ENCODE measurements around the gene LRFN2.

Gene LRFN2

GRCh38 chr6:40398810-40399477, 188.2 kb downstream of the LRFN2 start:
- no peak for DNase-seq (ENCODE audit: low read depth)

- no peak for DNase-seq (ENCODE audit: low read depth)
Observed at GRCh38 chr6:40398034-40398691, 189.0 kb downstream of the LRFN2 start.

GRCh38 chr6:40397287-40398033, 189.7 kb downstream of the LRFN2 start:
- no peak for DNase-seq (ENCODE audit: low read depth)

DNA sequence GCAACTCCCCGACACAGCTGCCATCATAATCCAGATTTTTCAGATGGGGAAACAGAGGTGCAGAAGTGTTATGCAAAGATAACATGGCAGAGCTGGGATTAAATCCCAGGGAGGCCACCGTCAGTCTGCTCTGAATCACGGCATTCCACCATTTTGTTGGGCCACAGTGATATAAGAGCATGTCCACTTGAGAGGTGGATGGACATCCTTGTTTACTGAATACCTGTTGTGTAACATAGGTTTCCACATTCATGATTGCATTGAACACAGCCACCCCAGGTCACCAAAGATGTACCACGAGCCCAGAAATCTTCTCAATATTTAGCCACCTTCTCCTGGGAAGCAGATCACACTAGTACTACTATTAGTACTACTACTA, 191.5 kb downstream of the LRFN2 start:
- no peak for DNase-seq (ENCODE audit: low read depth)

GRCh38 chr6:40395066-40395697, 192.0 kb downstream of the LRFN2 start:
- DNase-seq (ENCODE audit: low read depth): no peak

DNA sequence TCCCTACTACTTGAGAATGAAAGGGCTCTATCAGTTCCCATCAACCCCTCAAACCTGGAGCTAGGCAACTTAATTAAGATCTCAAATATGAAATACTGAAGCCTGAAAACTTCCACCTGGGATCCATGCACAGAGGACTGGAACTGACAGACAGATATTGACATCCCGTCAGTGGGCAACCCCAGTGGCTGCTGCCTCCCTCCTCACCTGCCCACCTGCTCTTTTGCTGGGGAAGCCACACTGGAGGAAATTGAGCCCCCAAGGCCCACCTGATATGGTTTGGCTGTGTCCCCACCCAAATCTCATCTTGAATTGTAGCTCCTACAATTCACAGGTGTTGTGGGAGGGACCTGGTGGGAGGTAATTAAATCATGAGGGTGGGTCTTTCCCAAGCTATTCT, 192.8 kb downstream of the LRFN2 start:
- no peak for DNase-seq (ENCODE audit: low read depth)

GRCh38 chr6:40393641-40394040, 193.5 kb downstream of the LRFN2 start:
- no peak for DNase-seq (ENCODE audit: low read depth)

- no peak for DNase-seq (ENCODE audit: low read depth)
Observed at GRCh38 chr6:40392589-40392988, 194.6 kb downstream of the LRFN2 start.

- DNase-seq (ENCODE audit: low read depth): no peak
Observed at GRCh38 chr6:40391851-40392517, 195.2 kb downstream of the LRFN2 start.

DNA sequence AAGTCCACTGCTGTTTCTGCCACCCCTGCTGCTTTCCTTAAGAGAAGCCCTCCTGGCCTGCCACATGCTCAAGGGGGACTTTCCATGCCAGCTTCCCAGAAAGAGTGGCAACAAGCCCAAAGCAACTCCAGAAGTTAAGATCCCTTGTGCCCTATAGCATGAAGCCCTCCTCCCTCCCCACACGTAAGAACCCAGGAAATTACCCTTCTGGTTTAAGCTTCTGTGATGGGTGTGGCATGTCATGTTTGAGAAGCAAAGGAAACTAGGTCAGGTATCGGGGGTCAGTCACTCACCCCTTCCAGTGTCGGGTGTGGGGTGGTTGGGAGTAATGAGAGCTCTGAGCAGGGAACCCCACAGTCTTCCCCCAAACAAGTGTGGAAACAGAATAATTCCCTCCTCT, 196.1 kb downstream of the LRFN2 start:
- DNase-seq (ENCODE audit: low read depth): no peak

DNA sequence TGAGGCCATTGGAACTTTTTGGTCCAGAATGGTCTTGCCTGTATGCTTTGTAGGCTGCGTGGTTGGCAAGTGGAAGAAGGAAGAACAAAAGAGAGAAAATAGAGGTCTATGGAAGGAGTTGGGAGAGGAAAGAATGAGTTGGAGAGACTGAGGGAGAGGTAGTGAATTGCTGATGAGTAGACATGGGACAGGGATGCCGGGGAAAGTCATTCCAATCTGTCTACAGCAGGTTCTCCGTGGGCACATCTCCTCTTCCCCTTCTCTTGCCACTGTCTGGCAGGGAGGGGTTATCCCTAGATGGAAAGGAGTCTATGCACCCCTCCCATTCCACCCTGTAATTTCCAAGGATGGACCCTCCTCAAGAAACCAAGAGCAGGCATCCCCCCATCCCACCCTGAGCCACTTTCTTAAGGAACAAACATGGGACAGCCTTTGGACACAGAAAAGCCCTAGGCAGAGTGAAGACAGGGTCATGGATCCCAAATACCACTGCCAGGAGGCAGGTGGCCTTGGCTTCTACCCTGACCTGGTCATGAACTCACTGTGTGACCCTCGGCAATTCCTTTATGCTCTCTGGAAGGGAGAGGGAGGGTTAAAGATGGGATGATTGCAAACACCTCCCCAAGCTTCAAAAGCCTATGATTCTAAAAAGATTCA, 196.9 kb downstream of the LRFN2 start:
- DNase-seq (ENCODE audit: low read depth): no peak

GRCh38 chr6:40389254-40389653, 197.9 kb downstream of the LRFN2 start:
- DNase-seq (ENCODE audit: low read depth): no peak

- DNase-seq (ENCODE audit: low read depth): no peak
Observed at GRCh38 chr6:40387871-40388264, 199.3 kb downstream of the LRFN2 start.

GRCh38 chr6:40387127-40387870, 199.9 kb downstream of the LRFN2 start:
- DNase-seq (ENCODE audit: low read depth): no peak

GRCh38 chr6:40386200-40386599, 201.0 kb downstream of the LRFN2 start:
- DNase-seq (ENCODE audit: low read depth): no peak

GRCh38 chr6:40383348-40384115, 203.6 kb downstream of the LRFN2 start:
- no peak for DNase-seq (ENCODE audit: low read depth)

DNA sequence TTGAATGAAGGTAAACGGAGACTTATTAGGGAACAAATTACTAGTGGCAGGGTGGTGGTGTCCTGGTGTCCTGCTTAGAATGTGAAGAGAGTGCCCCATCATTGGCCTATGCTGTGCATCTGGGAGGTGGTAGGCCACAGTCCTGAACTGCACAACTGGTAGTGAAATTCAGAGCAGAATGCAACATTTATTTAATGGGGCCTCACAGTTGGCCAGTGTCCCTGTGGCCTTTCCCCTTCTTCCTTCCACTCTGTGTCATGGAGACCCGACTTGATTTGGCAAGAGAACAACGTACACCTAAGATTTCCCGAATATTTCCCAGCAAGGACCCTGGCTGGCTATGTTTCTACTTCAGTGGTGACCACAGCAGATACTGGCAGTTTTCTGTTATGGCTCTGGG, 206.9 kb downstream of the LRFN2 start:
- DNase-seq (ENCODE audit: low read depth): no peak

DNA sequence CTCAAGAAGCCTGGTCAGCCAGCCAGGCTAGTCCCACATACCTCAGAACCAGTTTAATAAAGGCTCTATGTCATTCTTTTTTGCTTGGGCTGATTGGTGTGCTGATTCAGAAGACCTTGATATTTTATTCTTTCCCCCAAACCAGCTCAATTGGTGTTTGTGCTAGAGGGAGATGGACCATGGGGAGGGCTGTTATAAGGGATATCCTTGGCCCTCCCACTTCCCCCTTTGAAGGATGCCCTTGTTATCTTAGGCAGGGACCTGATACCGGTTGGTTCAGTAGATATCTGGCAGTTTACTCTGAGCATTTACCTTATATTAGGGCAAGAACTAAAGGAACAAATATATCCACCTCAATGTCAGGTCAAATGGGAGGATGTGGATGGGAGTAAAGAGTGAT, 207.4 kb downstream of the LRFN2 start:
- no peak for DNase-seq (ENCODE audit: low read depth)

- DNase-seq (ENCODE audit: low read depth): no peak
Observed at GRCh38 chr6:40378725-40379074, 208.5 kb downstream of the LRFN2 start.

DNA sequence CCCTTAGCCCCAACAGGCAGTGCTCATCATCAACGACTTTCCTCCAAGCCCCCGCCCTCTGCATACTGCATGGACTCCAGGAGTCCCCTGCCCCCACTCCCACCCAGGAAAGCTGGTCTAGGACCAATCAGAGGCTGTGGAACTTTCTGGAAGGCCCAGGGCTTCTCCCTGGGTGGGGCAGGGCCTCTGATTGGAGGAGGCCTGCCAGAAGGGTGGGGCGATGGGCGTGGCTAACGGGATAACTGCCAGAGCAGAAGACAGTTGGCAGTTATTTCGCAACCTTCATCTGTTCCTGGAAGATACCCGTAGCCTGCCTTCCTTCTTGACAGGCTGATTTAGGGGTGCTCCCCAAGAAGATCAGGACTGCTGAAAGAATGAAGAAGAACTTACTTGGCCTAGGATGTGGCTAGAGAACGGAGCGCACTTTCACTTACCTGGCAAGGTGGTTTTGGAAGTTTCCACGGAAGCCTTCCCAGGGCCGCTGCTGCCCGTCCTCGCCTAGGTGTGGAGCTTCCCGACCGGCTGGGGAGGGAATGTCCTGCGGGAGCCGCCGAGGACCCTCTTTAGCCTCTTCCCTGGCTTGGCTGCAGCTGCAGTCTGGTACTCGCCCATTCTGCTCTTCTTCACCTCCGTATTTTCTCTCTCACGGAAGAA, 209.0 kb downstream of the LRFN2 start:
- DNase-seq (ENCODE audit: low read depth): no peak
